AG04450 (cell line): Measurements from ENCODE around the gene TBC1D16. TPM values are rescaled to one million over a fixed set of nuclear protein-coding genes. Genes with fewer than 3 reads are reported as not detected.

Source experiments
- CTCF ChIA-PET: fragments of 300-600, 350-600 bp; formaldehyde crosslinking; extraction: SDS; loops from one replicate; lab custom pipeline; 2022; ENCODE audit warnings: antibody characterized with exemption, inconsistent platforms; lab: Charles Lee
- POLR2A ChIA-PET: fragments of 350-600 bp; formaldehyde crosslinking; extraction: SDS; loops from one replicate; lab custom pipeline; 2021; ENCODE audit warnings: antibody characterized with exemption, inconsistent platforms; lab: Yijun Ruan, JAX
- DNase-seq: peaks from one replicate; pipeline ENCODE4 v3.0.0-alpha.2; 2011; ENCODE audit warnings: low read depth, low spot score
- H3K27ac ChIP-seq: one replicate; pipeline ENCODE4 v1.5.1; 2012; ENCODE audit warnings: low read depth, low read length, control low read depth
- H3K27me3 ChIP-seq: one replicate; pipeline ENCODE4 v1.6.0; 2012; ENCODE audit warnings: low read length; ENCODE audit not compliant: control insufficient read depth, insufficient read depth
- H3K4me3 ChIP-seq: 2 replicates; pipeline ENCODE4 v1.5.1; 2011; ENCODE audit warnings: mild to moderate bottlenecking, low read depth, low read length, control low read depth
- H3K9me3 ChIP-seq: 2 replicates; pipeline ENCODE4 v1.5.1; 2012; ENCODE audit warnings: low read length; ENCODE audit not compliant: control insufficient read depth, insufficient read depth
- polyA plus RNA-seq: library from polyadenylated mRNA; depleted of rRNA; stranded (reverse); fragments of >200 nt; gene quantifications from 2 replicates; pipeline ENCODE4 v1.2.3, GENCODE V29; 2011
- TF ChIP-seq, protein P1 (sequence below): IDR thresholded peaks from 2 replicates; pipeline ENCODE4 v1.5.1; 2011; ENCODE audit warnings: low read depth, low read length, control low read depth, inconsistent platforms

TBC1D16 gene
- polyA plus RNA-seq, 1 experiment: 10.9 TPM

DNA sequence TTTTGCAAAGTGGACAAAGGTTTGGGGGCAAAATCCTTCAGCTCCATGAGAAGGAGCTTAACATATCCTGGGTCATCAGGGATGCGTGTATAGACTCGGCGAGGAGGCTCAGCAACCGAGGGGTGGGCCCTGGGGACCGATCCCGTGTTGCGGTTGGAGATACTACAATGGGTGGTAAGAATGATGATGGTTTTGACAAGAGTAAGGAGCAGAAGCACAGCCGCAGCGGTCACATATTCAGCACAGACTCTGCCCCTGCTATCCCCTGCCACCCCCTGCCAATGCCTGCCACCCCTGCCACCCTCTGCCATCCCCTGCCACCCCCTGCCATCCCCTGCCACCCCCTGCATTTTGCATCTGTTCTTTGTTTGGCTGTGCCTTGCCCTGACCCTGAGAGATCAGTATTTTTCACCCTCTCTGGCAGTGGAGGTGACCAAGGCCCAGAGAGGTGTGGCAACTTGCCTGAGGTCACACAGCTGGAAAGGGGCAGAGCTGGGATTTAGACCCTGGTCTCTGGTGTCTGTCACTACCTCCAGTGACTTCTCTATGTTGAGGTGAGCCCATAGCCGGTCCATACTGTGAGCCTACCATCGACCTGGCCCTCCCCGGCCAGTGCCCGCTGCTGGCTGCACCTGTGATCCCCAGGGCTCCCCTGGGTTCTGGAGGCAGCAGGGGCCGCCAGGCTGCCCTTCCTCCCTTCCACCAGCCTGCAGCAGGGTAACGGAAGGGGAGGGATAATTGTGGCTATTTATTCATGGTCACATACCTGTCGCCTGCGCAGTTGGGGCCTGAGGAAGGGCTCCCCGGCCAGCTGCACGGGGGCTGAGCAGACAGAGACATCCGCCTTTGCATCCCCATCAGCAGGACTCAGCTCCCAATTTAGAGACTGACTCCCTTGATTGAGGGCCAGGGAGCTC, 121.5 kb downstream of the TBC1D16 start:
- no peak for DNase-seq
- Histone ChIP-seq H3K4me3 (no peak overlapping the region), H3K9me3 (no peaks in the 10 kb centered on the region), H3K27ac (no peak overlapping the region), H3K27me3 (peaks cover 49% of the 10 kb centered on the region)
- TF ChIP-seq, protein P1, sequence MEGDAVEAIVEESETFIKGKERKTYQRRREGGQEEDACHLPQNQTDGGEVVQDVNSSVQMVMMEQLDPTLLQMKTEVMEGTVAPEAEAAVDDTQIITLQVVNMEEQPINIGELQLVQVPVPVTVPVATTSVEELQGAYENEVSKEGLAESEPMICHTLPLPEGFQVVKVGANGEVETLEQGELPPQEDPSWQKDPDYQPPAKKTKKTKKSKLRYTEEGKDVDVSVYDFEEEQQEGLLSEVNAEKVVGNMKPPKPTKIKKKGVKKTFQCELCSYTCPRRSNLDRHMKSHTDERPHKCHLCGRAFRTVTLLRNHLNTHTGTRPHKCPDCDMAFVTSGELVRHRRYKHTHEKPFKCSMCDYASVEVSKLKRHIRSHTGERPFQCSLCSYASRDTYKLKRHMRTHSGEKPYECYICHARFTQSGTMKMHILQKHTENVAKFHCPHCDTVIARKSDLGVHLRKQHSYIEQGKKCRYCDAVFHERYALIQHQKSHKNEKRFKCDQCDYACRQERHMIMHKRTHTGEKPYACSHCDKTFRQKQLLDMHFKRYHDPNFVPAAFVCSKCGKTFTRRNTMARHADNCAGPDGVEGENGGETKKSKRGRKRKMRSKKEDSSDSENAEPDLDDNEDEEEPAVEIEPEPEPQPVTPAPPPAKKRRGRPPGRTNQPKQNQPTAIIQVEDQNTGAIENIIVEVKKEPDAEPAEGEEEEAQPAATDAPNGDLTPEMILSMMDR: no peak
- ChIA-PET POLR2A (no interaction called here), CTCF (interaction anchor here (0.8 kb wide), 1 partner anchor 125 kb away, joined by 4 read pairs; no protein-coding TSS in a partner anchor)

DNA sequence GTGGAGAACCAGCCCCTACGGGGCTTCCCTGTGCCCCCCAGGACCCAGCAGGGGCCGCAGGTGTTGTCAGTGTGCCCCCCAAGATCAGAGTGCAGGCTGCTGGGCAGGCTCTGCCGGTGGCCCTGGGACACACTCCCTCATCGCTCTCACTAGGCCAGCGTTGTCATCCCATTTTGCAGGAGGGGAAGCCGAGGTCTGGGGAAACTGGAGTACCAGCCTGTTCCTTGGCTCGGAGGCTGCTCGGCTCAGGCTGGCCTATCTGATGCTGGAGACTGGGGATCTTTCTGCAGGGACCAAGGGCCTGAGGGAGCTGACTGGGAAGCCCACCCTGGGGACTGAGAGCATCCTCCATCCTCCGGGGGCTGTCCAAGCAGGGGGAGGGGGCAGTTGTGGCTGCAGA, 122.2 kb downstream of the TBC1D16 start:
- Histone ChIP-seq H3K27me3 (peaks cover 43% of the 10 kb centered on the region), H3K9me3 (no peaks in the 10 kb centered on the region), H3K4me3 (no peak overlapping the region), H3K27ac (no peak overlapping the region)
- no peak for DNase-seq
- ChIA-PET CTCF (no interaction called here), POLR2A (no interaction called here)
- TF ChIP-seq, protein P1: no peak

DNA sequence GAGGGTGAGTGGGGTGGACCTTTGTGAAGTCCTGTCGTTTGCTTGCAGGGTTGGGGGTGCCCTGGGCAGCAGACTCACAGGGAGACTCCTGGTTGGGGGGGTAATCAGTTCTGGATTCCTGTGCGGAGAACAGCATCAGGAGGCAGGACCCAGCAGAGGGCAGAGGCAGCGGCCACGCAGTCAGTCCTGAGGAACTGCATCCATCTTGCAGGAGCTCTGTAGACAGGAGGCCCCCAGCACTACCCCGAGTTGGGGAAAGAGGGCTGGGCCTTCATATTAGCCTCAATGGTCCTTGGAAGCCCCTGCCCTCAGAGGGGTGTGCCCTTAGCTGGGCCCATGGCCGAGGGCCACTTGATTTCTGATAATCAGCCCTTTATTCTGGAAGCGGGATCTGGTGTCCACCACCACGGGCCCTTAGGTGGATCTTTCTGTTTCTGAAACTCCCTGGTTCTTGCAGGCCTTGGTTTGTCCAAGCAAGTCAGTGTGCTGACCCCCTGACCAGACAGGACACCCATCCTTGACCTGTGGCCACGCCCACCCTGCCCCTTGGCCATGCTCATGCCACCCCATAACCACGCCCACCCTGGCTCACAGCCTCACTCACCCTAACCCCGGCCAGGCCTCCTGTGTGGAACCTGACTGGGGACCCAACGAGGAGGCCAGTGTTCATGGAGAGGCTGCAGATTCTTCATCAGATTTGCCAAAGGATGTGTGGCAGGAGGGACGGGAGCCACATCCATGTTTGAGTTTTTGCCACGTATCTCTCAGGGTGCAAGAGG, 122.9 kb downstream of the TBC1D16 start:
- H3K27me3 ChIP-seq: peaks cover 39% of the 10 kb centered on the region
- no peak overlapping the region for H3K4me3 ChIP-seq
- DNase-seq: no peak
- H3K27ac ChIP-seq: no peak overlapping the region
- H3K9me3 ChIP-seq: no peaks in the 10 kb centered on the region
- TF ChIP-seq, protein P1: no peak
- ChIA-PET CTCF (no interaction called here), POLR2A (no interaction called here)

DNA sequence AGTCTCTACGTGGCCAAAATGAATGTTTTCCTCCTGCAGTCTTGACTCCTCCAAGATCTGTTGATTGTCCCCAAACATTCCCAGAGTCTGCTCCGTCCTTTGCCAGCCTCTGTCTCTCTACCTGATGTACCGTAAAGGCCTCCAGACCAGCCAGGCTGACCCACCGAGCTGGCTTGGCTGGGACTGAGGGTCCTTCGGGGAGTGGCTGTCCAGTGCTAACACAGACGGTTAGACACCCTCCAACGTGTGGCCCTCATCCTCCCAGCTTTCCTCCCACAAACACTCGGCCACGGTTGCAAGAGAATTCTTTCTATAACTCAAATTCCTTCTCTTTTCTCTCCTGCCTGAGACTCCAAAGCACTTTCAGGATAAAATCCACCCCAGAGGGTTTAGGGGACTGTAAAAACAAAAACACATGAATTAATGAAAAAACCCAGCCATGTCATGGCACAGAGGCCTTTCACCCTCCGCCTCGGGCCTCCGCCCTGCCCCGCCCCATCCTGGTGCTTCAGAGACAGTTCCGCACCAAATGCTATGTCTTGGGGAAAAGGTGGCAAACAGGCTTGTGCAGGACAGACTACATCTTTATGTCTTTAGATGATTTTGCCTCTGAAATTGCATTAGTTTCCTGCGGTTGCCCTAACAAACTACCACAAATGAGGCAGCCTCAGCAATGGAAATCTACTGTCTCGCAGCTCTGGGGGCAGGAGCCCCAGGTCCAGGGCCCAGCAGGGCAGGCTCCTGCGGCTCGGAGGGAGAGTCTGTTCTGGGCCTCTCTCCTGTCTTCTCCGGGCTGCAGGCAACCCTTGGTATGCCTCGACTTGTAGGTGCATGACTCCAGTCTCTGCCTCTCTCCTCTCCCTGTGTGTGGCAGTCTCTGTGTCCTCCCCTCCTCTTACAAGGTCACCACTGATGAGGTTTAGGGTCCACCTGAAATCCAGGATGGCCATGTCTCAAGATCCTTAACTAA, 124.0 kb downstream of the TBC1D16 start:
- Histone ChIP-seq H3K27ac (no peak overlapping the region), H3K27me3 (peaks cover 36% of the 10 kb centered on the region), H3K9me3 (no peaks in the 10 kb centered on the region), H3K4me3 (no peak overlapping the region)
- DNase-seq: no peak
- TF ChIP-seq, protein P1: no peak
- POLR2A ChIA-PET: no interaction called here
- CTCF ChIA-PET: no interaction called here
